Activated CD4-positive, alpha-beta T cell treated with anti-CD3 and anti-CD28 coated beads, Interleukin-2, amount 10 ng/mL, durations not matched to agents 24 days and 14 days (primary cell): Measurements from ENCODE around the gene CLCN6. TPM values are rescaled to one million over a fixed set of nuclear protein-coding genes. Genes with fewer than 3 reads are reported as not detected.

Experiments
- DNase-seq: peaks from one replicate; pipeline ENCODE4 v3.0.0; 2022
- H3K27ac Mint-ChIP-seq: one replicate; pipeline ENCODE4 v1.8.0; 2022; ENCODE audit warnings: mild to moderate bottlenecking, mixed read lengths
- H3K27me3 Mint-ChIP-seq: one replicate; pipeline ENCODE4 v1.8.0; 2022; ENCODE audit warnings: mixed read lengths
- H3K36me3 Mint-ChIP-seq: one replicate; pipeline ENCODE4 v1.8.0; 2022; ENCODE audit warnings: low read depth, mild to moderate bottlenecking, mixed read lengths
- H3K4me1 Mint-ChIP-seq: one replicate; pipeline ENCODE4 v1.8.0; 2021; ENCODE audit warnings: mixed read lengths
- H3K4me3 Mint-ChIP-seq: one replicate; pipeline ENCODE4 v1.8.0; 2022; ENCODE audit warnings: mild to moderate bottlenecking, moderate library complexity, mixed read lengths
- H3K9me3 Mint-ChIP-seq: one replicate; pipeline ENCODE4 v1.8.0; 2021; ENCODE audit warnings: mixed read lengths
- intact Hi-C: fragments of 100-400 bp; cut with micrococcal nuclease; formaldehyde crosslinking; loops from one replicate; pipeline ENCODE4 v1.15.1; 2023
- total RNA-seq: library from RNA; stranded (reverse); gene quantifications from 2 replicates; pipeline ENCODE4 v1.2.3, GENCODE V29; 2022

Gene CLCN6
- total RNA-seq, 1 donor from 2014 or later = 15.2 TPM

GRCh38 chr1:11784993-11785769 is 20.8 kb upstream of the CLCN6 start:
- H3K36me3 Mint-ChIP-seq = no peaks in the 10 kb centered on the region
- H3K4me3 Mint-ChIP-seq = peak overlapping the region; percentile 41
- intact Hi-C loops = no loop called here
- H3K4me1 Mint-ChIP-seq = peaks cover 2% of the 10 kb centered on the region
- peak; percentile 84 for DNase-seq
- H3K27me3 Mint-ChIP-seq = no peaks in the 10 kb centered on the region
- H3K27ac Mint-ChIP-seq = no peak overlapping the region
- no peaks in the 10 kb centered on the region for H3K9me3 Mint-ChIP-seq

GRCh38 chr1:11786168-11786567 is 19.8 kb upstream of the CLCN6 start:
- intact Hi-C loops = no loop called here
- no peak overlapping the region for H3K27ac Mint-ChIP-seq
- no peak overlapping the region for H3K4me3 Mint-ChIP-seq
- peaks cover 5% of the 10 kb centered on the region for H3K36me3 Mint-ChIP-seq
- no peaks in the 10 kb centered on the region for H3K9me3 Mint-ChIP-seq
- no peak for DNase-seq
- H3K4me1 Mint-ChIP-seq = peaks cover 2% of the 10 kb centered on the region
- H3K27me3 Mint-ChIP-seq = no peaks in the 10 kb centered on the region

GRCh38 chr1:11787251-11787803 is 18.7 kb upstream of the CLCN6 start:
- peaks cover 2% of the 10 kb centered on the region for H3K4me1 Mint-ChIP-seq
- intact Hi-C loops = no loop called here
- DNase-seq = no peak
- H3K36me3 Mint-ChIP-seq = peaks cover 10% of the 10 kb centered on the region
- H3K27ac Mint-ChIP-seq = no peak overlapping the region
- H3K4me3 Mint-ChIP-seq = no peak overlapping the region
- no peaks in the 10 kb centered on the region for H3K9me3 Mint-ChIP-seq
- H3K27me3 Mint-ChIP-seq = no peaks in the 10 kb centered on the region

- no peak for DNase-seq
- Mint-ChIP-seq H3K27ac (no peak overlapping the region), H3K9me3 (no peaks in the 10 kb centered on the region), H3K27me3 (no peaks in the 10 kb centered on the region), H3K4me3 (no peak overlapping the region), H3K4me1 (peaks cover 2% of the 10 kb centered on the region), H3K36me3 (peaks cover 10% of the 10 kb centered on the region)
- intact Hi-C loops = no loop called here
Observed at GRCh38 chr1:11787804-11788436, 18.1 kb upstream of the CLCN6 start.

GRCh38 chr1:11788549-11789053 is 17.4 kb upstream of the CLCN6 start:
- Mint-ChIP-seq H3K27me3 (no peaks in the 10 kb centered on the region), H3K36me3 (peaks cover 10% of the 10 kb centered on the region), H3K4me3 (no peak overlapping the region), H3K4me1 (peaks cover 2% of the 10 kb centered on the region), H3K27ac (no peak overlapping the region), H3K9me3 (no peaks in the 10 kb centered on the region)
- intact Hi-C loops = no loop called here
- no peak for DNase-seq

GRCh38 chr1:11789126-11790067 is 16.6 kb upstream of the CLCN6 start:
- peaks cover 2% of the 10 kb centered on the region for H3K4me1 Mint-ChIP-seq
- no peak for DNase-seq
- H3K27me3 Mint-ChIP-seq = no peaks in the 10 kb centered on the region
- H3K4me3 Mint-ChIP-seq = no peak overlapping the region
- intact Hi-C loops = no loop called here
- peaks cover 12% of the 10 kb centered on the region for H3K36me3 Mint-ChIP-seq
- no peaks in the 10 kb centered on the region for H3K9me3 Mint-ChIP-seq
- no peak overlapping the region for H3K27ac Mint-ChIP-seq

GRCh38 chr1:11790101-11790879 is 15.7 kb upstream of the CLCN6 start:
- Mint-ChIP-seq H3K36me3 (peaks cover 17% of the 10 kb centered on the region), H3K9me3 (no peaks in the 10 kb centered on the region), H3K4me3 (no peak overlapping the region), H3K4me1 (peaks cover 2% of the 10 kb centered on the region), H3K27ac (no peak overlapping the region), H3K27me3 (no peaks in the 10 kb centered on the region)
- no peak for DNase-seq
- intact Hi-C loops = no loop called here

GRCh38 chr1:11790880-11791715 is 14.9 kb upstream of the CLCN6 start:
- Mint-ChIP-seq H3K27ac (no peak overlapping the region), H3K4me3 (no peak overlapping the region), H3K4me1 (no peaks in the 10 kb centered on the region), H3K36me3 (peaks cover 24% of the 10 kb centered on the region), H3K27me3 (no peaks in the 10 kb centered on the region), H3K9me3 (no peaks in the 10 kb centered on the region)
- DNase-seq = no peak
- intact Hi-C loops = no loop called here

- H3K27ac Mint-ChIP-seq = no peak overlapping the region
Observed at GRCh38 chr1:11792106-11792505, 13.9 kb upstream of the CLCN6 start.

GRCh38 chr1:11793819-11794218 is 12.2 kb upstream of the CLCN6 start:
- no peak overlapping the region for H3K27ac Mint-ChIP-seq
- intact Hi-C loops = no loop called here
- DNase-seq = no peak
- H3K9me3 Mint-ChIP-seq = no peaks in the 10 kb centered on the region
- no peaks in the 10 kb centered on the region for H3K27me3 Mint-ChIP-seq
- H3K4me1 Mint-ChIP-seq = no peaks in the 10 kb centered on the region
- no peak overlapping the region for H3K4me3 Mint-ChIP-seq
- H3K36me3 Mint-ChIP-seq = peaks cover 27% of the 10 kb centered on the region

More at GRCh38 chr1:11792106-11792505, 13.9 kb upstream of the CLCN6 start:
- H3K4me3 Mint-ChIP-seq = no peak overlapping the region
- H3K27me3 Mint-ChIP-seq = no peaks in the 10 kb centered on the region
- peaks cover 27% of the 10 kb centered on the region for H3K36me3 Mint-ChIP-seq
- no peaks in the 10 kb centered on the region for H3K9me3 Mint-ChIP-seq
- no peaks in the 10 kb centered on the region for H3K4me1 Mint-ChIP-seq
- intact Hi-C loops = no loop called here
- no peak for DNase-seq

- Mint-ChIP-seq H3K4me3 (no peak overlapping the region), H3K9me3 (no peaks in the 10 kb centered on the region), H3K27me3 (no peaks in the 10 kb centered on the region), H3K36me3 (peaks cover 27% of the 10 kb centered on the region), H3K4me1 (no peaks in the 10 kb centered on the region), H3K27ac (no peak overlapping the region)
- DNase-seq = no peak
- intact Hi-C loops = no loop called here
Observed at GRCh38 chr1:11794446-11795237, 11.3 kb upstream of the CLCN6 start.
